ENCODE measurements around the gene TMEM196.
"Not testable (repeated sequence)": the region's sequence is repeated elsewhere in the genome, so short reads cannot be mapped to it uniquely, and the experiment has no call there.

Gene TMEM196

DNA sequence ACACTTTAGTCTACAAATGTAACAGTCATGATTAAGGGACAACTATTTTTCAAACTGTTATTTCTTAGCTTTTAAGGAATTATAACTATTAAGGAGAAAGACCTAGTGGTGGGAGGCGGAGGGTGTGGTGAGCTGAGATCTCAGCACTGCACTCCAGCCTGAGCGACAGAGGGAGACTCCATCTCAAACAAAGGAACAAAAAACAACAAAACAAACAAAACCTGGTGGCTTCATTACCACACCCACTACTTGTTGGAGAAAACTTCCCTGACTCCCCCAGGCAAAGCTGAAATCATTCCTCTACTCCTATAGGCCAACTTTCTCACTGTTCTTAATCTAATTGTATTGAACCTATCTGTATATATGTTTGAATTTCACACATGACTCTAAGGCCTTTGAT lies 67.8 kb downstream of the TMEM196 start:
- no peak for DNase-seq

DNA sequence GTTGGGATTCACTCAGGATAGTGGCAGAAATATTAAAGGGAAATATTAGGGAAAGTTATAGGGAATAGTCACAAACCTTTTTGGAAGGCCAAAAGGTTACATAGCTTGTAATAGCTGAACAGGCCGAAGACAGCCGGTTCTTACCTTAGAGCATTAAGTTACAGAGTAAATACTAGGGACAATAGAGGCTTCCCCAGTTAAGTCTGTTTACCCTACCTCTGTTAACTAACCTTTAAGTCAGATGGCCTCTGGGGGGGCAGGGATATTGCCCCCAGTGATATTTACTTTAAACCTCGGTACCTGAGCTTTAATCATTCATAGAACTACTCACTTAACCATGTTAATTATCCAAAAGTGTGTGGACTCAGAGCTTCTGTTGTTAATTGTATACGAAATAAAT lies 71.9 kb downstream of the TMEM196 start:
- DNase-seq = no peak

DNA sequence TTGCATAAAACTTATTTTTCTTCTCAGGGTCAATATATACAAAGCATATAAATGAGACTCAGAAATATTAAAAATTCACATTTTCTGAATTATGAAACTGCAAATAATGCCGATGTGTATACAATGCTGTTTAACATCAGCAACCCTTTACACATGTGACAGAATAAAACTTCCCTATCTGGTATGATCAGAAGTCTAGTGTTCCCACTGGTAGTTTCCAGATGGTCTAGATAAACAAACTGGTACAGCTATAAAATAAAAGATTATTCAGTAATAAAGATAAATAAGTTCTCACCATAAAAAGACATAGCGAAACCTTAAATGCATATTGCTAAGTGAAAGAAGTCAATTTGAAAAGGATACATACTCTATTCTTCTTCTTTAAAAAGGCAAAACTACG lies 72.5 kb downstream of the TMEM196 start:
- no peak for DNase-seq

DNA sequence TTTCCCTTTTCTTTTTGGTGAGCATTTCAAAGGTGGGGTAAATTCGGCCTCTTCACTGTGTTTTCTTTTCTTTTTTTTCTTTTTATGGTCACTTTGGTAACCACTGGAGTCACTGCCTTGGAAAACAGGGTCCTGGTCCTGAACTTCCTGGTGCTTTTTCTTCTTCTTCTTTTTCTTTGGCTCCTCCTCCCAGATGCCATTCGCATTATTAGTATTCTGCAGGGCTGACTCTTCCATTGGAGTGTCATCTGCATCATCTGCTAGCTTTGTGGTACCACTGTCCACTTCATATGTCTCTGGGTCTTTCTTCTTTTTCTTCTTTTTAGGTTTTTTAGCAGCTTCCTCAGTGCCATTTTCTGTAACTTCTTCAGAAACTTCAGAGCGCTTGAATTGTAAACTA lies 75.1 kb downstream of the TMEM196 start:
- no peak for DNase-seq

DNA sequence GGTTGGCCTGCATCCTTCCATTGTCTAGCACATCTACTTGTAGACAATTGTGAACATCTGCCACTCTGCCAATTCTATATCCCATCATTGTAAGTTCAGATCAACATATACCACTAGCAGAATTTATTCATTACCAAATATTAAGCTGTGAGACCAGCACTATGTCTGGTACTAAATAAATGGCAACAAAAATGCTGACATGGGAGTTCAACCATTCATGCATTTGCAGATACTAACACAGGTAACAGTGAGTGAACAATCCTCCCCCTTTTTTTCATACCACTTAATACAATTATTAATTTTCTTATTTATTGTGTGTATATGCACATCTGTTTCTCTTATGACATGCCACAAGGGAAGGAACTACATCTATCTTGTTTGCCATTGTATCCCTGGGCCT lies 76.5 kb downstream of the TMEM196 start:
- DNase-seq = no peak

DNA sequence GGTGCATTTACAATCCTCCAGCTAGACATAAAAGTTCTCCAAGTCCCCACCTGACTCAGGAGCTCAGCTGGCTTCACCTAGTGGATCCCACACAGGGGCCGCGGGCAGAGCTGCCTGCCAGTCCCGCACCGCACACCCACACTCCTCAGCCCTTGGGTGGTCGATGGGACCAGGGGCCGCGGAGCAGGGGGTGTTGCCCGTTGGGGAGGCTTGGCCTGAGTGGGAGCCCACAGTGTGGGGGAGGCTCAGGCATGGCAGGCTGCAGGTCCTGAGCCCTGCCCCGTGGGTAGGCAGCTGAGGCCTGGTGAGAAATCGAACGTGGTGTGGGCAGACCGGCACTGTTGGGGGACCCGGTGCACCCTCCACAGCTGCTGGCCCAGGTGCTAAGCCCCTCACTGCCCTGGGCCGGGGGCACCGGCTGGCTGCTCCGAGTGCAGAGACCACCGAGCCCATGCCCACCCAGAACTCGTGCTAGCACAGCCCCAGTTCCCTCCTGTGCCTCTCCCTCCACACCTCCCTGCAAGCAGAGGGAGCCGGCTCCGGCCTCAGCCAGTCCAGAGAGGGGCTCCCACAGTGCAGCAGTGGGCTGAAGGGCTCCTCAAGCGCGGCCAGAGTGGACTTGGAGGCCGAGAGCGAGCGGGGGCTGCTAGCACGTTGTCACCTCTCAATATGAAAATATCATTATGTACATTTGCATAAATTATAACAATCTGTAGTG lies 81.1 kb downstream of the TMEM196 start:
- no peak for DNase-seq

DNA sequence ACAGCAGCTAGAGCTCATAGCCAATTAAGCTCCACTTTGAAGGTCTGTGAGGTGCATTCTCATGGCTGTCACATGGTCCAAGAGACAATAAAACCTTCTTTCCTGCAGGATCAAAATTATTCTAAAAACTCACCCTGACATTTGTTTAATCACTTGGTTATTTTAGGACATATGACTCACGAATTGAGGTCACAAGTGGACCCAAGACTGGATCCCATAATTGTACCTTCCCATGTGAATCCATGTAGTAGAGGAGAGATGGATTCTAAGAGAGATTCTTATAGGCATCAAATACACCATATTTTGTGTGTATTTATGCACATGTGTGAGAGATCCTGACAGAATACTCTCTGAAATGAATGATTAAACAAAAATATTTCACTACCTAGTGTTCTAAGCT lies 82.7 kb downstream of the TMEM196 start:
- DNase-seq = no peak

DNA sequence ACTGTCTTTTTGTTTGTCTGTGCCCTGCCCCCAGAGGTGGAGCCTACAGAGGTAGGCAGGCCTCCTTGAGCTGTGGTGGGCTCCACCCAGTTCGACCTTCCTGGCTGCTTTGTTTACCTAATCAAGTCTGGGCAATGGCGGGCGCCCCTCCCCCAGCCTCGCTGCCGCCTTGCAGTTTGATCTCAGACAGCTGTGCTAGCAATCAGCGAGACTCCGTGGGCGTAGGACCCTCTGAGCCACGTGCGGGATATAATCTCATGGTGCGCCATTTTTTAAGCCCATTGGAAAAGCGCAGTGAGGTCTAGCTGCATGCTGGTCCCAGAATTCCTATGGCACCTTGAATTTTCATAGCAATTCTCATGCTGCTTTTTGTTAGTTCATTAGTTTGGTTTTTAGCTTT lies 84.3 kb downstream of the TMEM196 start:
- DNase-seq = not testable (repeated sequence)

DNA sequence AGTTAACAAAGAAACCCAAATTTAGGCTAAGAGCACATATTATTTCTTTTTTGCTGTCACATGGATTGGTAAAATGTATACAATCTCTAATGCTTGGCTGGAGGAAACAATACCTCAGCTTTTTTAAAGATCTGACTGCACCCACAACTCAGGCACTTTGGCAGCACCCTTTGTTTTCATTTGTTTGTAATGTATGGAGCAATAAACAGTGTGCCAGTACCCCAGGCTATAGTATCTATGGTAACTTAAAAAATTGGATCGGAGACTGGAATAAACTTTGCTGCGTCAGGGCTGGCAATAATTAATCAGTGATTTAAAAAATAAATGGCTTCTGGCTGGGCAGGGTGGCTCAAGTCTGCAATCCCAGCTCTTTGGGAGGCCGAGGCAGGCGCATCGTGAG lies 91.8 kb downstream of the TMEM196 start:
- DNase-seq = no peak

DNA sequence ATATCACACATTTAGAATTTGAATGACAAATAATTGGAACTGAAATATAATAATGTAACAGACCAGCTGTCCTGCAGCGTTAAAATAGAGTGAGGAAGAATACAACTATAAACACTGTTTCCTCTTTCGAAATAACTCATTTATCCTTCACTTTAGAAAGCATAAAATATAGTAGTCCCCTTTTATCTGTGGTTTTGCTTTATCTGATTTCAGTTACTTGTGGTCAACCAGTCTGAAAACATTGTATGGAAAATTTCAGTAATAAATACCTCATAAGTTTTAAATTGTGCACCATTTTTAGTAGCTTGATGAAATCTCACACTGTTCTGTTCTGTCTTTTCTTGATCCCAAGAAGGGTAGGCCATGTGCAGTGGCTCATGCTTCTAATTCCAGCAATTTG lies 96.2 kb downstream of the TMEM196 start:
- DNase-seq = peak; percentile 14

DNA sequence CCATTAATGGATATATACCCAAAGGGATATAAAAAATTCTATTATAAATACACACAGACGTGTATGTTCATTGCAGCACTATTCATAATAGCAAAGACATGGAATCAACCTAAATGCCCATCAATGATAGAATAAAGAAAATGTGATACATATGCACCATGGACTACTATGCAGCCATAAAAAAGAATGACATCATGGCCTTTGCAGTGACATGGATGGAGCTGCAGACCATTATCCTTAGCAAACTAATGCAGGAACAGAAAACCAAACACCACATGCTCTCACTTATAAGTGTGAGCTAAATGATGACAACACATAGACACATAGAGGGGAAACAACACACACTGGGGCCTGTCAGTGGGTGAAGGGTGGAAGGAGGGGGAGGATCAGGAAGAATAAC lies 97.6 kb downstream of the TMEM196 start:
- no peak for DNase-seq

DNA sequence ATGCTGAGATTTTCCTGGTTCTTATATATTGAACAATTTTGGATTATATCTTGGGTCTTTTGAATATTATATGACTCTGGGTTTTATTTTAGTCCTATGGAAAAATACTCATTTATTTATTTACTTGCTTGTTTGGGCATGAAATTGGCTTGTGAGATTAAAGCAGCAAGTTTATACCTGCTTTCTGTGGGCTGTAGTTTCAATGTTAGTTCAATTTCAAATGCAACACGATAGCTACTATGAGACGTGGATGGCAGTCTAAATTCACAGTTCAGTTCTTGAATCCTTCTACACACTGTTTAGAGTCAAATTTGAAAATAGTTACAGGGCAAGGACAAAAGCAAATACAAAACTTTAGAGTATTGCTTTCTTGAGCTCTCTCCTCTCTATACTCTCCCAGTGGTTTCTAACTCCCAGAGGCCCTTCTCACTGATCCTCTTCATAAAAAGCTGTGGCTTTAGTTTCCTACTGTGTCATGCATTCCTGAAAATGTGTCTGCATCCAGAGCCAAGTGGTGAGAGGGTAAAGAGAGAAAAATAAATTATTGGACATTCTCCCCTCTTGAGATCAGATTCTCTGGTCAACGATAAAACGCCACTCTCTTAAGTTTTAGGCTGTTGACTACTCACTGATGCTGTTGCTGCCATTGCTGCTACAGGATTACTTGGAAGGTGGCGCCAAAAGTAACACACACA lies 99.0 kb downstream of the TMEM196 start:
- DNase-seq = no peak

DNA sequence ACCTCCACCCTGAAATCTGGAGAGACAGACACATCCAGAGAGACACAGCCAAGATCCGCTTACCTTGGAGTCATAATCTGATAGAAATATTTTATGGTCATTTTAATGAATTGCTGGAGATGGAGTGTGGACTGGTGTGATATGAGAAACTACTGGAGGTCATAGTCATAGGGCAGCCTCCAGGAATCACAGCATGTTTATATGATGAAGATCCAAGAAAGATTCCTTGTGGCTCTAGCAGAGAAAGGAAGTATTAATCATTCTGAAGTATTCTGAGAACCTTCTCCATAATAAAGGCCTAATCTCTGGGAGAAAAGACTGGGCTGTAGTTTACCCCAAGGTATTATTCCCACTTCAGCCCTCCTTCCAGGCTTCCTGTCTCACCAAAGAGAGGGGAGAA lies 102.6 kb downstream of the TMEM196 start:
- DNase-seq = no peak
